Peyer's patch (tissue), 4 donors: ENCODE results near the gene POU2F2. TPM values are rescaled to one million over a fixed set of nuclear protein-coding genes. Genes with fewer than 3 reads are reported as not detected.

ENCODE experiments used
- DNase-seq, 3 donors: peaks; one replicate each; pipeline ENCODE4 v3.0.0-alpha.2; 2017 to 2019
- H3K27ac ChIP-seq, 4 donors: fragments of 200-600 bp; sonication (generic); one replicate each; pipeline ENCODE4 v1.5.1; 2016 to 2019
- H3K27me3 ChIP-seq, 2 donors: fragments of 200-600 bp; sonication (generic); one replicate each; pipeline ENCODE4 v1.5.1; 2019
- H3K36me3 ChIP-seq, 3 donors: fragments of 200-600 bp; sonication (generic); one replicate each; pipeline ENCODE4 v1.5.1; 2016 to 2019
- H3K4me1 ChIP-seq, 4 donors: fragments of 200-600 bp; sonication (generic); one replicate each; pipeline ENCODE4 v1.5.1; 2016 to 2019
- H3K4me3 ChIP-seq, 4 donors: fragments of 200-600 bp; sonication (generic); 1 replicate in 3 of 4; 2 replicates in 1 of 4; pipeline ENCODE4 v1.5.1; 2016 to 2019; ENCODE audit warnings: mild to moderate bottlenecking in 1 of 4
- H3K9me3 ChIP-seq, 4 donors: fragments of 200-600 bp; sonication (generic); one replicate each; pipeline ENCODE4 v1.5.1; 2016 to 2019; ENCODE audit warnings: mild to moderate bottlenecking in 1 of 4
- CTCF ChIP-seq, 6 experiments: fragments of 450-650 bp in 4 of 6; fragments of 200-600 bp in 2 of 6; sonication (generic) in 1 of 6; IDR thresholded peaks; one replicate each; pipeline ENCODE4 v1.5.1; 2017 to 2019; ENCODE audit warnings: antibody characterized with exemption in 6 of 6, mild to moderate bottlenecking in 3 of 6, moderate library complexity in 1 of 6
- POLR2A ChIP-seq, 2 donors: fragments of 450-650 bp; IDR thresholded peaks; one replicate each; pipeline ENCODE4 v1.5.1; 2017; ENCODE audit warnings: antibody characterized with exemption in 2 of 2, mild to moderate bottlenecking in 2 of 2, moderate library complexity in 2 of 2
- total RNA-seq, 4 donors: library from RNA; depleted of rRNA; stranded (reverse); fragments of >200 nt; gene quantifications; one replicate each; pipeline ENCODE4 v1.1.0, GENCODE V29; 2016

POU2F2 gene
- total RNA-seq, 4 donors from 2014 or later, result 0.88 to 30.5 (median 3.2) TPM

GRCh38 chr19:42089191-42089750, 43.0 kb downstream of the POU2F2 start:
- DNase-seq, result no peak
- Histone ChIP-seq H3K9me3 (no peaks in the 10 kb centered on the region), H3K36me3 (no peaks in the 10 kb centered on the region), H3K4me3 (no peak overlapping the region), H3K4me1 (peaks cover 0 to 21% (median 13%) of the 10 kb centered on the region in 4 donors), H3K27me3 (no peaks in the 10 kb centered on the region), H3K27ac (no peak overlapping the region)
- TF ChIP-seq CTCF (IDR thresholded peaks at IDR 0.05) (no peak), POLR2A (IDR thresholded peaks at IDR 0.05) (no peak)

GRCh38 chr19:42088471-42089190, 43.6 kb downstream of the POU2F2 start:
- no peaks in the 10 kb centered on the region for H3K9me3 ChIP-seq
- H3K4me3 ChIP-seq, result no peak overlapping the region
- H3K27me3 ChIP-seq, result no peaks in the 10 kb centered on the region
- H3K27ac ChIP-seq, result no peak overlapping the region
- no peak for TF ChIP-seq CTCF (IDR thresholded peaks at IDR 0.05)
- TF ChIP-seq POLR2A (IDR thresholded peaks at IDR 0.05), result no peak
- no peak for DNase-seq
- no peaks in the 10 kb centered on the region for H3K36me3 ChIP-seq
- H3K4me1 ChIP-seq, result peaks cover 0 to 21% (median 13%) of the 10 kb centered on the region in 4 donors

DNA sequence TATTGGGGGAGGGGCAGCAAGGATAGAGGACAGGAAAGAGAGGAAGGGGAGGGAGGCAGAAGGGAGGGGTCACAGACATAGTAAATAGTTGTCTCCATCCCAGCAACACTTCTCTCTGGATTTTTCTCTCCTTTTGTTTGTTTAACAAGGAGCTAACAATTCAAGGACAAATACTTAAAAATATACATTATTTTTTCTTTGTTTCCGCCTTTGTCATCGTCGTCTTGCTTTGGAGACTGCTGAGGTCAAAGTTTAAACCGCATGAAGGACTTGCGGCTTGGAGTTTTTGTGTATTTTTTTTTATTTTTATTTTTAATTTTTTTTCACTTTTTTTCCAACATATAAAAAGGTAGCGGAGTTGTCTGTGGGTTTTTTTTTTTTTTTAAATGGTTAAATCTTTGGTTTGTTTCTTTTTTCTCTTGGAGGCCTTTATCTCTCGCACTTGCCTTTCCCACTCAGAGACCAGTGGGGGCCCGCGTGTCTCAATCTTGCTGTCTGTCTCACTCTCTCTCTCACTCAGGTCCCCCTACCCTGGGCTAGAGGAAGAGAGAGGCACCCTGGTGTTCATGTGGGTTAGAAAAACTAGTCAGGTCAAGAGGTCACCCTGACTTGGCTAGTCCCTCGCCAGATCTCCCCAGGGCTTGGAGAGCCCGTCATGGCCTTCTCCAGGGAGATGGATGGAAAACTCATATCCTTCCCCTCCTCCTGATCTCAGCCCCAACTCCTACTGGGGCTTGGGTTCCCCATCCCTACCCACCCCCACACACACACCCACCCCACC, 45.3 kb downstream of the POU2F2 start:
- DNase-seq, result no peak
- Histone ChIP-seq H3K27me3 (no peaks in the 10 kb centered on the region), H3K27ac (no peak overlapping the region), H3K4me1 (peaks cover 0 to 21% (median 13%) of the 10 kb centered on the region in 4 donors), H3K4me3 (no peak overlapping the region), H3K9me3 (no peaks in the 10 kb centered on the region), H3K36me3 (no peaks in the 10 kb centered on the region)
- TF ChIP-seq POLR2A (IDR thresholded peaks at IDR 0.05) (no peak), CTCF (IDR thresholded peaks at IDR 0.05) (no peak)

DNA sequence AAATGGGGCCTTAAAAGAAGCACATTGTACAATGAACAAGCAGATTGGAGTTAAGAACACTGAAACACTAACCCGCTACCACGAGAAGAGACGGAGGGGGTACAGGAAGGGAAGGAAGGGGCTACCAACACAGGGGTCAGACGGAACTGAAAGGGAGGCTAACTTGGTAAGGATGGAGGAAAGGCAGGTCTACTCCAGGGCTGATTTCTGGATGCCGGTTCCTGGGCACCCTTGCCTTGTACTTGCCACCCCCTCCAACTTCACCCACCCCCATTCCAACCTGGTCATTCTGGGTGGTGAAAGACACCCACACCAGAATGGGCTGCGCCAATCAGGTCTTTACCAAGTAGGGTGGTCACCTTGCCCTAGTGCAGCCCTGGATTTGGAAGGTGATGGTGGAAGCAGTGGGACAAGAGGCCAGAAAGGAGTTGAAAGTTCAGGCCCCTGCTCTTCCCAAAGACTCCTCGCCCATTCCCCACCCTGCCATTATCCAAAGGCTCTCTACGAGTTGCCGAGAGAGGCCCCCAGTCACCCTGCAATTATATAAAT, 46.0 kb downstream of the POU2F2 start:
- DNase-seq, result no peak
- Histone ChIP-seq H3K27ac (no peak overlapping the region), H3K36me3 (peaks cover 0 to 1% (median 0%) of the 10 kb centered on the region in 3 donors), H3K9me3 (no peaks in the 10 kb centered on the region), H3K27me3 (no peaks in the 10 kb centered on the region), H3K4me3 (no peak overlapping the region), H3K4me1 (peaks cover 0 to 15% (median 12%) of the 10 kb centered on the region in 4 donors)
- TF ChIP-seq POLR2A (IDR thresholded peaks at IDR 0.05) (no peak), CTCF (IDR thresholded peaks at IDR 0.05) (no peak)

DNA sequence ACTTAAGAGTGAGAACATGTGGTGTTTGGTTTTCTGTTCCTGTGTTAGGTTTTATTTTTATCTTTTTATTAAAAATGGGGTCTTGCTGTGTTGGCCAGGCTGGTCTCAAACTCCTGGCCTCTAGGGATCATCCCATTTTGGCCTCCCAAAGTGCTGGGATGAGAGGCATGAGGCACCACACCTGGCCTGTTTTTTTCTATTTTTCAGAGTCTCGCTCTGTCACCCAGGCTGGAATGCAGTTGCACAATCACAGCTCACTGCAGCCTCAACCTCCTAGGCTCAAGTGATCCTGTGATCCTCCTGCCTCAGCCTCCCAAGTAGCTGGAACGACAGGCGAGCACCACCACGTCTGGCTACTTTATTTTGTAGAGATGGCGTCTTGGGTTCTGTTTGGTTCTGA, 48.7 kb downstream of the POU2F2 start:
- peaks cover 0 to 16% (median 2%) of the 10 kb centered on the region in 4 donors for H3K4me1 ChIP-seq
- no peak overlapping the region for H3K4me3 ChIP-seq
- no peaks in the 10 kb centered on the region for H3K27me3 ChIP-seq
- H3K27ac ChIP-seq, result no peak overlapping the region
- peaks cover 0 to 28% (median 0%) of the 10 kb centered on the region in 3 donors for H3K36me3 ChIP-seq
- no peak for TF ChIP-seq POLR2A (IDR thresholded peaks at IDR 0.05)
- TF ChIP-seq CTCF (IDR thresholded peaks at IDR 0.05), result no peak
- H3K9me3 ChIP-seq, result no peaks in the 10 kb centered on the region
- no peak for DNase-seq
